Adipocyte (in vitro differentiated cells): Measurements from ENCODE around the gene MTUS2.

ENCODE experiments used
- DNase-seq: peaks from one replicate; pipeline ENCODE4 v3.0.0-alpha.2; 2015; ENCODE audit warnings: low read depth
- H3K27me3 ChIP-seq: replicated peaks from 2 replicates; pipeline ENCODE4 v1.7.0; 2013; ENCODE audit warnings: mild to moderate bottlenecking, low read length, moderate library complexity; ENCODE audit not compliant: control insufficient read depth, insufficient read depth
- H3K36me3 ChIP-seq: 2 replicates; pipeline ENCODE4 v1.7.0; 2013; ENCODE audit warnings: low read length, mild to moderate bottlenecking, moderate library complexity; ENCODE audit not compliant: control insufficient read depth, insufficient read depth, severe bottlenecking
- H3K4me1 ChIP-seq: 2 replicates; pipeline ENCODE4 v1.7.0; 2013; ENCODE audit warnings: mild to moderate bottlenecking, low read length, moderate library complexity; ENCODE audit not compliant: control insufficient read depth, insufficient read depth
- H3K4me3 ChIP-seq: 2 replicates; pipeline ENCODE4 v1.7.0; 2013; ENCODE audit warnings: mild to moderate bottlenecking, low read length, moderate library complexity
- H3K9ac ChIP-seq: 2 replicates; pipeline ENCODE4 v1.7.0; 2013; ENCODE audit warnings: mild to moderate bottlenecking, low read length, moderate library complexity
- H3K9me3 ChIP-seq: 2 replicates; pipeline ENCODE4 v1.7.0; 2013; ENCODE audit warnings: mild to moderate bottlenecking, low read length, moderate library complexity; ENCODE audit not compliant: control insufficient read depth

The MTUS2 gene

DNA sequence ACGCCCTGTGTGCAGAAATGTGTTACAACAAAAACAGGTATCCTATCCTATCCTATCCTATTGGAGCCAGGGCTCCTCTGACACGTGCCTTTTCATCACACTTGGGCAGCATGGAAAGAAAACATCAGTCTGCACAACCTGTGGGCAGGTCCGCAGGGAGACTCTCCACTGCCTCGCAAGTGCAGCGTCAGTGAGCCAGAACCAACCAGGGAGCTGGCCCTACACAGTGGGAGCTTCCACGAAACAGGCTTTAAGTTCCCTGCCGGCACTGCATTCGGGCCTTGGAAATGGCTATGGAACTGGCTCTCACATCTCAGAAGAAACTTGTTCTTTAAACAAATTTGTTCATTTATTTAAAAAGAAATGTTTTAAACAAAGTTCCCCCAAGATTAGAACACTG is 725.8 kb downstream of the MTUS2 start:
- Histone ChIP-seq H3K9ac (no peak overlapping the region), H3K36me3 (peaks cover 28% of the 10 kb centered on the region), H3K27me3 (no peaks in the 10 kb centered on the region), H3K4me1 (no peaks in the 10 kb centered on the region), H3K9me3 (no peaks in the 10 kb centered on the region), H3K4me3 (no peak overlapping the region)
- no peak for DNase-seq

DNA sequence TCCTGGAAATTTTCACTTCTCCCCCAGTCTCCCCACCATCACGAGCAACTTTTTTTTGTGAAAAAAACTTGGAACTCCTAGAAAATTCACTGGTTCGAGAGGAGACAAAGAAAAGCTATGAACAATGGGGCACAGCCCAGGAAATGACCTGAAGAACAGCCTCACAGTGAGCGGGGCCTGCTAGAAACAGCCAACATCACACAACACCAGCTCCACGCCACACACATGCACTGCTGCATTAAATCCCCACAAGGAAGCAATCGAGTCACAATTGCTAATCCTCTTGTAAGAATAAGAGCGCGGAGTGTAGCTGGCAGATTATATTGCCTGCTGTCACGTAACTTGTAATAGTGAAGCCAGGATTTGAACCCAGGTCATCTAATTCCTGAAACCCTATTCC is 726.5 kb downstream of the MTUS2 start:
- no peak overlapping the region for H3K9ac ChIP-seq
- no peaks in the 10 kb centered on the region for H3K4me1 ChIP-seq
- peaks cover 34% of the 10 kb centered on the region for H3K36me3 ChIP-seq
- DNase-seq: no peak
- H3K9me3 ChIP-seq: no peaks in the 10 kb centered on the region
- H3K4me3 ChIP-seq: no peak overlapping the region
- no peaks in the 10 kb centered on the region for H3K27me3 ChIP-seq

DNA sequence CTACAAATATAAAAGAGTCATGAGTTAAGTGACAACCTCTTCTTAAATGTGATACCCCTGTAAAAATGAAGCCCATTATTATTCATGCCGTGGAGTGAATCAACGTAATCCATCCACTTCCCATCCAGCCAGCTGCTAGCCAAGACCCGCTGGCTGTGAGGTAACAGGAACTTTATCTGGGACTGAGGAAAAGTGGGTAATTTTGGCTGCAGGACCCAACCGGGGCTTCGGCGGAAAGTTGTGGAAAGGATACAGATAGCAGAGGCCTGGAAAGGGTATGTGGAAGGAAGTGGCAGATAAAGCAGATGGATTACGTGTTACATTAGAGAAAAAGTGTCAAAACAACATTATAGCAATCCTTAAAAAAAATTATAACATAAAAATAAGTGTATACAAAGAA is 727.0 kb downstream of the MTUS2 start:
- H3K9me3 ChIP-seq: no peaks in the 10 kb centered on the region
- H3K9ac ChIP-seq: no peak overlapping the region
- no peaks in the 10 kb centered on the region for H3K4me1 ChIP-seq
- no peak for DNase-seq
- peaks cover 39% of the 10 kb centered on the region for H3K36me3 ChIP-seq
- H3K27me3 ChIP-seq: no peaks in the 10 kb centered on the region
- no peak overlapping the region for H3K4me3 ChIP-seq

DNA sequence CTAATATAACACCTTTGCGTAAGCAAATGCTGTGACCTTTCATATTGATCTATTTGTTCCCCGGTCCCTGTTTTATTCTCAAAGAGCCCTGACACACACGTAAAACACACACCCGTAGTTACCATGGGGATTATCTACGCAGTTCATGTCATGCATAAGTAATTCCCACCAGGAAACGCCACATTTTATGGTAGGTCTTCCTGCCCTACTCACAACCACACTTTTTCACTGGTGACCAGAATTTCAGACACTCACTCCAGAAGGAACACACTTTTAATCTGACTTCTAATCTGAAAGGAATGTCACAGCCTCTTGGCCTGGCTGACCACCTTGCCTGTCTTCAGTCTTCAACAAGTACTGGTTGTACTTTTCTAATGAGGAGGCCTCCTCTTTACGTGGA is 728.6 kb downstream of the MTUS2 start:
- Histone ChIP-seq H3K27me3 (no peaks in the 10 kb centered on the region), H3K4me1 (no peaks in the 10 kb centered on the region), H3K4me3 (no peak overlapping the region), H3K9ac (no peak overlapping the region), H3K9me3 (no peaks in the 10 kb centered on the region), H3K36me3 (peaks cover 51% of the 10 kb centered on the region)
- no peak for DNase-seq

DNA sequence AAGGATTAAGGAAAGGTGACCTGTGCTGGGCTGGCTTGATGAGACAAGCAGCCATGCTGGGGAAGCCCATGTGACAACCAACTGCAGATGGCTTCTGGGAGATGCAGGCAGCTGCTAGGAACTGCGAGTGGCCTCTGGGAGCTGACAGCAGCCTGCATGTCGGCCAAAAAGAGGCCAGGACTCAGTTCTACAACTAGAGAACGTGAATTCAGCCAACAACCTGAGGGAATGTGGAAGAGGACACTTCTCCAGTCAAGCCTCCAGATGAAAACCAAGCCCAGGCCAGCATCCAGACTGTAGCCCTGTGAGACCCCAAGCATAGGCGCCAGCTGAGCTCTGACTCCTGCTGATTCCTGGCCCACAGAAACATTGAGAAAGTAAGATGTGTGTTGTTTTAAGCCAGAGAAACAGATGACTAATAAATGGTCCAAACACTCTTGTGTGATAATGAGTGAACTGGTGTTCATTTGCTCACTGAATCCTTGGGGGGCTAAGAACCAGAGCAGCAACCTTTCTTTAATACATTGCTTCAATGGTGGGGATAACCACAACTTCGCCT is 730.4 kb downstream of the MTUS2 start:
- no peaks in the 10 kb centered on the region for H3K4me1 ChIP-seq
- H3K9me3 ChIP-seq: no peaks in the 10 kb centered on the region
- DNase-seq: no peak
- H3K9ac ChIP-seq: no peak overlapping the region
- H3K27me3 ChIP-seq: no peaks in the 10 kb centered on the region
- no peak overlapping the region for H3K4me3 ChIP-seq
- peaks cover 51% of the 10 kb centered on the region for H3K36me3 ChIP-seq

DNA sequence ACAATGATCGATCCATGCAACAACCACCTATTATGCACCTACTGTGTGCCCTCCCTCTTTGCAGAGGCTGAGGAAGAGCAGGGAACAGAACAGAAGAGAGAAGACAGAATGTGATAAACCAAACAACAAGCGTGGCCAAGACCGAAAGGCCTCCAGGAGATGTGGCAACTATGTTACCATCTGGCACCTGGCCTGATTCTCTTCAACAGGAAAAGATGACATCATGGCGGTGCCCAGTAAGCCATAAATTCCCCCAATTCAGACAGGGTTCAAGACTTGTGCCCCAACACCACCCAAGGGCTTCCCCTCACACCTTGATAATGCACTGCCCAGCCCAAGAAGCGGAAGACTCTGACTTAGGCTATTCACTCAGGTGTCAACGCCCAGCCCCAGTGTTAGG is 731.1 kb downstream of the MTUS2 start:
- H3K4me3 ChIP-seq: no peak overlapping the region
- H3K9me3 ChIP-seq: no peaks in the 10 kb centered on the region
- no peak overlapping the region for H3K9ac ChIP-seq
- DNase-seq: no peak
- no peaks in the 10 kb centered on the region for H3K27me3 ChIP-seq
- H3K4me1 ChIP-seq: no peaks in the 10 kb centered on the region
- peaks cover 51% of the 10 kb centered on the region for H3K36me3 ChIP-seq
